ENCODE data around the gene CPLX1.

GRCh38 chr4:865121-865465 lies 39.2 kb upstream of the CPLX1 start:
- TF ChIP-seq CTCF (conservative IDR thresholded peaks at IDR 0.05; ENCODE audit: low read length) (no peak), EZH2phosphoT487 (IDR thresholded peaks at IDR 0.05; ENCODE audit: borderline replicate concordance, low read depth, low read length) (no peak)
